Ectodermal cell (in vitro differentiated cells): ENCODE measurements around the gene C13orf46.

ENCODE experiments used
- H3K27ac ChIP-seq: 2 replicates; pipeline ENCODE4 v1.7.0; 2013; ENCODE audit warnings: mild to moderate bottlenecking, low read depth, low read length; ENCODE audit not compliant: insufficient read depth, poor library complexity, severe bottlenecking
- H3K27me3 ChIP-seq: 2 replicates; pipeline ENCODE4 v1.7.0; 2013; ENCODE audit warnings: mild to moderate bottlenecking, low read length; ENCODE audit not compliant: insufficient read depth, control insufficient read depth, poor library complexity, severe bottlenecking
- H3K36me3 ChIP-seq: one replicate; pipeline ENCODE4 v1.7.0; 2013; ENCODE audit warnings: low read length; ENCODE audit not compliant: control insufficient read depth, insufficient read depth
- H3K4me1 ChIP-seq: one replicate; pipeline ENCODE4 v1.7.0; 2013; ENCODE audit warnings: low read length; ENCODE audit not compliant: control insufficient read depth, insufficient read depth
- H3K4me3 ChIP-seq: 2 replicates; pipeline ENCODE4 v1.7.0; 2013; ENCODE audit warnings: low read depth, low read length, control low read depth; ENCODE audit not compliant: insufficient read depth
- H3K9me3 ChIP-seq: 2 replicates; pipeline ENCODE4 v1.7.0; 2013; ENCODE audit warnings: mild to moderate bottlenecking, low read length, moderate library complexity; ENCODE audit not compliant: control insufficient read depth
- WGBS, 2 experiments: methylation state at CpG; one replicate each; pipeline ENCODE4 v1.1.7; 2013; ENCODE audit warnings: missing lambda C conversion rate in 2 of 2; 5-methylcytosine and 5-hydroxymethylcytosine counted together

The C13orf46 gene

DNA sequence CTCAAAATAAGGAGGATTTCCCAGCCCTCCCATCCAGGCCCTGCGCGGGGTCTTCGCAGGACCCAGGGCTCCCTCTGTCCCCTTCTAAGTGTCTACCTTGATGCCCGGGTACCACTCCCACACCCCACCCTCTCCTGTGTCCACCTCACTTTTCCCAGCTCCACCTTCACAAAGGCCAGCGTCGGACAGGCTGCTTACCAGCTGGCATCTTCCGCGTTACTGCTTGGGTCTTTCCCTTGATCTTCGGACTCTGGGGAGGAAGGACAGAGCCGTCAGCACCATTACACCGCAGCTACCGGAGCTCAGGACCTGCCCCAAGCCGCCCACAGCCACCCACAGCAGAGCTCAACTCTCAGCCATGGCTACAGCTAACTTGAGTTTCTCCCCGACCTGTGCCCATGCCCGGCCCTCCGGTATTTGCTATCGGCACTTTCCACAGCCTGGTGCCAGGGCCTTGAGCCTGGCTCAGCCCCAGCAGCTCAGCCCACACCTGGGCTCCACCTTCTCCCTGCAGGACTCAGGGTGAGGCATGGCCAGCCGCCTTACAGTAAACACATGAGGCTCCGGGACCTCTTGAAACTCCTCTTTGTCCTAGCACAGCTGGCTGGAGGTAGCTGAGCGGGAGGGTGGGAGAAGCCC lies 3.8 kb downstream of the C13orf46 start:
- no peak overlapping the region for H3K4me3 ChIP-seq
- no peaks in the 10 kb centered on the region for H3K9me3 ChIP-seq
- no peaks in the 10 kb centered on the region for H3K4me1 ChIP-seq
- no peaks in the 10 kb centered on the region for H3K36me3 ChIP-seq
- no peaks in the 10 kb centered on the region for H3K27me3 ChIP-seq
- 94 to 95% methylated on average over 20 of the region's 20 CpGs for whole genome bisulfite sequencing, 2 experiments
- no peak overlapping the region for H3K27ac ChIP-seq

DNA sequence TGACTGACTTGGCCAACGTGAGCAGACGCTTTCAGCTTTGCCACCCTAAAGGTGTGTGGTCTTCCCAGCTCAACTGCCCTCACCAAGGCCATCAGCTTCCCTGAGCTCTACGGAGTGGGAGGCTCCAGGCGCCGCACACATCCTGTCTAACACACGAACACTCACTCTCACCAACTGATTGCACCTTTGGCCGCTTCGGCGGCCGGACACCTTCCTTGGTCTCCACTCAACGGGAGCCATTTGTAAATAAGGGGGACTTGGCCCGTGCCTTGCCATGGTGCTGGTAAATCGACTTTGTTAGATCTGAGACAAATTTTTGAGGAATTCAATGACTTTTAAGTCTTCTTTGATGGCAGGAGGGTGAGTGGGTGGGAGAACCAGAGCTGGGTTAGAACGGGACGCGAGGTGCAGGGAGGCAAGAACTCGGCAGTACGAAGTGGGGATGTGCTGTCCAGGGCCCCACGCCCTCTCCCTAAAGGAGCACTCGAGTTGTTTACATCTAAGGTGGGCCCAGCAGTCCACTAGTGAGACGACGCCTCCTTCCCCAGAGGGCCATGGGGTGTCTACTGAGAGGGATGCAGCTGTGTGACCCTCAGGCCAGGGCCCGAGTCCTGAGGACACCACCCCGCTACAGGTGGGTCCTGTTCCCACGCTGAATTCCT lies 4.4 kb downstream of the C13orf46 start:
- 96% methylated on average over 25 of the region's 25 CpGs for WGBS, 2 experiments
- H3K27ac ChIP-seq, result no peak overlapping the region
- H3K9me3 ChIP-seq, result no peaks in the 10 kb centered on the region
- no peaks in the 10 kb centered on the region for H3K27me3 ChIP-seq
- H3K4me3 ChIP-seq, result no peak overlapping the region
- no peaks in the 10 kb centered on the region for H3K36me3 ChIP-seq
- no peaks in the 10 kb centered on the region for H3K4me1 ChIP-seq

DNA sequence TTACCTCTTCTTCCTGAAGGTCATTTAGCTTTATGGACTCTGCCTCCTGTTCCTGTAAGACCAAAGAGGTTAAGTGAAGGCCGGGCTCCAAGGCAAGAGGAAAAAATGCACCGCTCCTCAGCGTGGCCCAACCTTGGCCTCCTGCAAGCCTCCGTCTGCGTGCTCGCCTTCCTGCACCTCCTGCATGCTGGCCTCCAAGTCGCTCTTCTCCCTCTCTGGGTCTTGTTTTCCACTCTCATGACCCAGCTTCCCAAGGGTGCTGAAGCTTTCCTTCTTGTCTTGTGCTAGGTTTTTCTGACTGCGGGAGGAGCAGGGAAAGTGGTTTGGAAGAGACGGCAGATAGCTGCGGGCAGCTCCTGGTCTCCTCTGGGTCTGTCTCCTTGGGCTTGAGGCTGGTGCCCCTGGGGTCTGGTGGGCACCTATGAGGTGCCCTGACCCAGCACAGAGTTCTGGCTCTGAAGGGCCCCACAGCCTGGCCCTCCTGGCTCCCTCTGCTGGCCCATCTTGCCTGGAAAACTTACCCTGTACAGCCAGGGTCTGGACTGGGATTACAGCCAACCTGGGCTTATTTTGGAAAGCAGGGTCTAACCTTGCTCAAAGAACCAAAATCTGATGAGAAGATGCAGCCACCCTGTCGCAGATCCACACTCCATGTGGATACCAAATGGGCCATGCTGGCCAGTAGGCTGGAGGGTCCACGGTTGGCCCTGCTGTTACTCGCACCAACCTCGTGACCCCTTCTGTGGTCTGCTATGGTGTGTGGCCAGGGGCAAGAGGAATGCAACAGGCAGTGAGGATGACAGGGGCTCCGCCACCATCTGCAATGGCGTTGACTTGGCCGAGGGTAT lies 5.2 kb downstream of the C13orf46 start:
- Histone ChIP-seq H3K27me3 (no peaks in the 10 kb centered on the region), H3K4me3 (no peak overlapping the region), H3K9me3 (no peaks in the 10 kb centered on the region), H3K36me3 (no peaks in the 10 kb centered on the region), H3K27ac (no peak overlapping the region), H3K4me1 (no peaks in the 10 kb centered on the region)
- 96% methylated on average over 17 of the region's 17 CpGs for WGBS, 2 experiments

DNA sequence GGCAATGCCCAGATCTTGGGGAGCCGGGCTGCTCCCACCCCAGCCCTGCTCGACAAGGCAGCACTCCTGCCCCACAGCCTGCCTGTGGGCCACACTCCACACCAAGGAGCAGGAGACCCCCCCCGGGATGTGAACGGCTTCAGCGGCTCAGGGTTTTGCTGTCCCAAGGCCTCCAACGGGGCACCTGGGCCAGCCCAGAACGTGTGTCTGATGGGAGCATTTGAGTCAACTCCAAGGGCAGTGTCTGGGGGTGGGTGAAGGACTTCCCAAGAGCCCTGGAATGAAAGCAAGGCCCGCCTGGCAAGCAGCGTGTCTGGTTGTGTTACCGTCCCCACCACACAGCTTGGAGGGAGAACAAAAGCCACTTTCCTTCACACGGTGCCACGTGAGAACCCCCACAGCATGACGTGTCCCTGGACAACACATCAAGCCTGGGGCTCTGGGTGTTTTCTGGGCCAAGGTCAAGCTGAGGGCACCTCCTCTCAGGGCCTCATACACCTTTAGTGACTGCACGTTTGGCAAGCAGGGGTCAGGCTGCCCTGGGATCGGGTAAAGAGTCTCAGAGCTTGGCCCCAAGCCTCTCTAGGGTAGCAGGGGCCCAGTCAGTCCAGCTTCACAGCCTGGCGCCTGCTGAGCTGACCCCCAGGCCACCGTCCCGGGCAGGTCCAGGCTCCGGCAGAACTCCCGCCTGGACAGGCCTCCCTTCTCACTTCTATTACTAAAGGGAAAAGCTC lies 6.0 kb downstream of the C13orf46 start:
- no peaks in the 10 kb centered on the region for H3K9me3 ChIP-seq
- no peaks in the 10 kb centered on the region for H3K36me3 ChIP-seq
- 94 to 96% methylated on average over 20 of the region's 20 CpGs for WGBS, 2 experiments
- no peaks in the 10 kb centered on the region for H3K4me1 ChIP-seq
- no peak overlapping the region for H3K4me3 ChIP-seq
- no peak overlapping the region for H3K27ac ChIP-seq
- no peaks in the 10 kb centered on the region for H3K27me3 ChIP-seq

DNA sequence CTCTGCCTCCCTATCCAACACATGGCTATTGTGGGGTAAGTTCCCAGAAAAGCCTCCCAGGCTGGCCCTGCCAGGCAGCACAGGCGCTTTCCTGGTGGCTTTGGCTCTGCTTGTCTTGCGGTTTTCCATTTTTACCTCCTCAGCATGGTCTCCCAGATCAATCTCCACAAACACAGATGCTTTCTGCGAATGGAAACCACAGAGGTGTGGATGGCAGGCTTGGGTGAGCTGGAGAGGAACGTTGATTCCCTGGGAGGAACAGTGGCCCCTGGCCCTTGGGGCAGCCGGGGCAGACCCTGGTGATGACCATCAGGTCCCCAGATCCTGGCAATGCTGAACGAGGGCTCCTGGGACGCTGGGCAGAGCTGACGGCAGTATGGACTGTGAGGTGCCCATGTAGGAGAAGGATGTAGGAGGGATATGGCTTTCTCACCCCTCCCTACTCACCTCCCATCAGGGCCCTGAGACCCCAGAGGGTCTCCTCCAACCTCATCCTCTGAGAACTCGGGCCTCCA lies 6.6 kb downstream of the C13orf46 start:
- no peaks in the 10 kb centered on the region for H3K27me3 ChIP-seq
- no peaks in the 10 kb centered on the region for H3K9me3 ChIP-seq
- 87 to 92% methylated on average over 8 to 9 of the region's 9 CpGs for WGBS, 2 experiments
- H3K4me3 ChIP-seq, result no peak overlapping the region
- no peak overlapping the region for H3K27ac ChIP-seq
- H3K36me3 ChIP-seq, result no peaks in the 10 kb centered on the region
- no peaks in the 10 kb centered on the region for H3K4me1 ChIP-seq

DNA sequence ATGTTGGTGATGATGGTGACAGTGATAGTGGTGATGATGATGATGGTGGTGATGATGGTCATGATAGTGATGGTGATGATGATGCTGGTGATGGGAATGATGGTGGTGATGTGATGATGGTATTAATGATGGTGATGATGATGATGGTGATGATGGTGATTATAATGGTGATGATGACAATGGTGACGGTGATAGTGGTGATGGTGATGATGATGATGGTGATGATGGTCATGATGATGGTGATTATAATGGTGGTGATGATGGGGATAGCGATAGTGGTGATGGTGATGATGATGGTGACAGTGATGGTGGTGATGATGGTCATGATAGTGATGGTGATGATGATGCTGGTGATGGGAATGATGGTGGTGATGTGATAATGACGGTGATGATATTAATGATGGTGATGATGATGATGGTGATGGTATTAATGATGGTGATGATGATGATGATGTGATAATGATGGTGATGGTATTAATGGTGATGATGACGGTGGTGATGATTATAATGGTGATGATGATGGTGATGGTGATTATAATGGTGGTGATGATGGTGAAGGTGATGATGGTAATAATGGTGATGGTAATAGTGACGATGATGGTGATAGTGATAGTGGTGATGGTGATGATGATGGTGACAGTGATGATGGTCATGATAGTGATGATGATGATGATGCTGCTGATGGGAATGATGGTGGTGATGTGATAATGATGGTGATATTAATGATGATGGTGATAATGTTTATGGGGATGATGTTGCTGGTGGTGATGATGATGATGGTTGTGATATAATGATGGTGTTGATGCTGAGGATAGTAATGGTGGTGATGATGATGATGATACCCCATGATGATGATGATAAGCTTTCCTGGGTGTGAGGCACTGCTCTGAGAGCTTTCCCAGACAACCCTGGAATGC lies 7.7 kb downstream of the C13orf46 start:
- Histone ChIP-seq H3K9me3 (peaks cover 3% of the 10 kb centered on the region), H3K4me3 (no peak overlapping the region), H3K4me1 (no peaks in the 10 kb centered on the region), H3K36me3 (no peaks in the 10 kb centered on the region), H3K27ac (no peak overlapping the region), H3K27me3 (no peaks in the 10 kb centered on the region)
- WGBS, 2 experiments, result 91 to 96% methylated on average over 5 of the region's 5 CpGs

DNA sequence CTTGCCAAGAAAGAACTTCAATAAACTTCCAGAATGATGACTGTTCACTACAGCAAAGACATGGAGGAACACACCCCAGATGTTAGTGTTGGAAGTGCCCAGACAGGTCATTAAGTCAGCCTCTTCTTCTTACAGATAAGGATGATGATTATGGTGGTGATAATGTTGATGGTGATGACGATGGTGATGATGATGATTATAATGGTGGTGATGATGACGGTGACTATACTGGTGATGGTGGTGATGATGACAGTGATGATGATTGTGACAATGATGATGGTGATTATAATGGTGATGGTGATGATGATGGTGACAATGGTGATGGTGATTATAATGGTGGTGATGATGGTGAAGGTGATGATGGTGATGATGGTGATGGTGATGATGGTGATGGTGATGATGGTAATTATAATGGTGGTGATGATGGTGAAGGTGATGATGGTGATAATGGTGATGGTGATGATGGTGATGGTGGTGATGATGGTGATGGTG lies 8.4 kb downstream of the C13orf46 start:
- Histone ChIP-seq H3K36me3 (no peaks in the 10 kb centered on the region), H3K27me3 (no peaks in the 10 kb centered on the region), H3K4me1 (no peaks in the 10 kb centered on the region), H3K27ac (no peak overlapping the region), H3K9me3 (peaks cover 3% of the 10 kb centered on the region), H3K4me3 (no peak overlapping the region)
- 97% methylated on average over 2 of the region's 2 CpGs for WGBS, 2 experiments

DNA sequence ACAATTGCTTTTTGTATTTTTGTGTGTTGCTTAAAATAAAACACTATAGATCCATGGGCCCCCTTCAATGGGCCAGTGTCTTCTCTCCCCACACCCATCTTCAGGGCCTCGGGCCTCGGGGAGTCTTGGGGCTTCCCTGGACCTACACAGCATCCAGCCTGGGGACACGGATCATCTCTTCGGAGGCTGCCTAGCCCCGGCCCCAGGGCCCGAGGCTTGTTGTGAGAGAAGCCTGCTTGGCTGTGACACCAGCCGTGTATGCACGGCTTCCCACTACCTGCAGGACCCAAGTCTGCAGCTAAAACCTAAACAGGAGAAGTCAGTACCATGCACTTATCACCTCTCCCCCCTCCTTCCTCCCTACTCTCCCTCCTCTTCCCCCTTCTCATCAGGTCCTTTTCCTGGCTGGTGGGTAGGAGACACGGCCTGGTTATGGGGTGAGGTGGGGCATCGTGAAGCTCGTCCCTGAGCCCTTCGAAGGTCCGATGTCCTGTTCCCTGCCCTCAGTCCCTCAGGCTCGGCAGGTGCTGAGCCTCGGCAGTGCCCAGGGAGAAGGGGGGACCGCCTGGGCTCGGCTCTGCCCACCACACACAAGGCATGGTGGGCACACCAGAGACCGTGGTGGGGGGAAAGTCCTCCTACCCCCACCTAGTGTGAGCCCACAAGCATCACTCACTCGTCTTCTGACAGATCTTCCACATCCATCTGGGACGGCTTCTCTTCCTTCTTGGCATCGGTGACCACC lies 9.5 kb downstream of the C13orf46 start:
- no peak overlapping the region for H3K4me3 ChIP-seq
- 91% methylated on average over 21 of the region's 21 CpGs for WGBS, 2 experiments
- H3K27me3 ChIP-seq, result no peaks in the 10 kb centered on the region
- H3K9me3 ChIP-seq, result peaks cover 3% of the 10 kb centered on the region
- no peaks in the 10 kb centered on the region for H3K4me1 ChIP-seq
- no peaks in the 10 kb centered on the region for H3K36me3 ChIP-seq
- H3K27ac ChIP-seq, result no peak overlapping the region
